K562 treated with DMSO at 1 percent for 12 hours (cell line): Measurements from ENCODE around the gene INTS11. TPM values are rescaled to one million over a fixed set of nuclear protein-coding genes. Genes with fewer than 3 reads are reported as not detected.

Experiments used
- total RNA-seq: library from RNA; unstranded; fragments of 300-600 nt; gene quantifications from 2 replicates; pipeline ENCODE4 v1.2.3, GENCODE V29; 2022; ENCODE audit not compliant: insufficient read depth

INTS11 gene
- total RNA-seq: 176 and 179 TPM in 2 replicates

DNA sequence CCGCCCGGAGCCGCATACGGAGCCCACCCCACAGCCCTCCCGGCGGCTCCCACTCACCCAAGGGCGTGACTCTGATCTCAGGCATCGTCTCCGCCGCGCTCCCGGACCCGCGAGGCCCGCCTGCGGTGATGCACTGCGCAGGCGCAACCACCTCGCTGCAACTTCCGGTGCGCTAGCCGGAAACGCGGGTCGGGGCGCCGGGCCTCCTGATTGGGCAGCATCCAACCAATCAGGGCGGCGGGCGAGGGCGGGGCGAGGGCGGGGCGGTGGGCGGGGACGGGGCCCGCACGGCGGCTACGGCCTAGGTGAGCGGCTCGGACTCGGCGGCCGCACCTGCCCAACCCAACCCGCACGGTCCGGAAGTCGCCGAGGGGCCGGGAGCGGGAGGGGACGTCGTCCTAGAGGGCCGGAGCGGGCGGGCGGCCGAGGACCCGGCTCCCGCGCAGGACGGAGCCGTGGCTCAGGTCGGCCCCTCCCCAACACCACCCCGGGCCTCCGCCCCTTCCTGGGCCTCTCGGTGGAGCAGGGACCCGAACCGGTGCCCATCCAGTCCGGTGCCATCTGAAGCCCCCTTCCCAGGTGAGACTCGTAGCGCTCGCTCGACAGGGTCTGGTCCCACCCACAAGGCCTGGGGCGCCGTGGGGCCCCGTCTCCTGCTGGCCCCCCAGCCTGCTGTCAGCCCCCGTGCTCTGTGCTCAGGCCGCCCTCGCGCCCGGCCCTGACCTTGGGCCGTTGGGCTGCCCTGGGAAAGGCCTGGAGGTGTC lies at the start of gene INTS11, which contains the start of gene CPTP:
INTS11 (minus strand) TSS at position 137 of the 764 bp plus-strand sequence; CDS start at position 85, 52 bp downstream.
CPTP (plus strand) TSS at position 279 of the 764 bp plus-strand sequence. CDS start 2,109 bp downstream, outside the sequence.

DNA sequence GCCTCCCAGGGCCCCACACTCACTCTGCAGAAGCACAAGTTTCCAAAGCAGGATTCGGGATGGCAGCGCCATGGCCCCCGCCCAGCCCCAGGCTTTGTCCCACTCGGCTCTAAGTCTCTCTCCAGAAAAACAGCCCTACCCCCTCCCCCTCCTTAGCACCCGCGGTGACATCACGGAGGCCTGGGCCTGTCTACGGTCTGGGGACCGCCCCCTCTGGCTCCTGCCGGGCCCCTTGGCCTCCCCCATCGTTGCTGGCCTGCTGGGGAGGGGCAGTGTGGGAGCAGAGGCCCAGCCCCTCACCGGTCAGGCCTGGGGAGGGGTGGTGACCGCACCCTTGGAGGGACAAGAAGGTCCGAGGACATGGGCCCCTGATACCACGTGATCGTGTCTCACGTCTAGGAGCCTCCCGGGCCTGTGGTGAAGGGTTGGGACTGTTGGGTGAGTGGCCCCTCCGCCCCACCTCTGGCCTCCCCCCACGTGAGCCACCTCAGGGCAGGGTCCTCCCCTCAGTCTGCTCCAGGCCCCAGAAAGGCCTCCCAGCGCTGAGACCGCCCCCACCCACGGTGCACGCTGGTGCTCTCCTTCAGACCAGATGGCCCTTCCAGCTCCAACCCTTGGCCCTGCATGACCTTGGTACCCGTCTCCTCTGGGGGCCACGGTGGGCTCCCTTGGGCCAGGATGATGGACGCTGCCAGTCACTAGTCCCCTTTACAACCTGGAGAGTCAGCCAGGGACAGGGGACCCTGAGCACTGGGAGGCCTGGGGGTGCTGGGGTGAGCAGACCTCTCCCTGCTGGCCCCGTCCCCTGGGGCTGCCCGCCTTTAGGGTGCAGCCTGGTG lies 34.2 kb upstream of the INTS11 start, which contains the start of gene MXRA8:
MXRA8 (minus strand) TSS at position 123 of the 839 bp plus-strand sequence; CDS start at position 72, 51 bp downstream.

DNA sequence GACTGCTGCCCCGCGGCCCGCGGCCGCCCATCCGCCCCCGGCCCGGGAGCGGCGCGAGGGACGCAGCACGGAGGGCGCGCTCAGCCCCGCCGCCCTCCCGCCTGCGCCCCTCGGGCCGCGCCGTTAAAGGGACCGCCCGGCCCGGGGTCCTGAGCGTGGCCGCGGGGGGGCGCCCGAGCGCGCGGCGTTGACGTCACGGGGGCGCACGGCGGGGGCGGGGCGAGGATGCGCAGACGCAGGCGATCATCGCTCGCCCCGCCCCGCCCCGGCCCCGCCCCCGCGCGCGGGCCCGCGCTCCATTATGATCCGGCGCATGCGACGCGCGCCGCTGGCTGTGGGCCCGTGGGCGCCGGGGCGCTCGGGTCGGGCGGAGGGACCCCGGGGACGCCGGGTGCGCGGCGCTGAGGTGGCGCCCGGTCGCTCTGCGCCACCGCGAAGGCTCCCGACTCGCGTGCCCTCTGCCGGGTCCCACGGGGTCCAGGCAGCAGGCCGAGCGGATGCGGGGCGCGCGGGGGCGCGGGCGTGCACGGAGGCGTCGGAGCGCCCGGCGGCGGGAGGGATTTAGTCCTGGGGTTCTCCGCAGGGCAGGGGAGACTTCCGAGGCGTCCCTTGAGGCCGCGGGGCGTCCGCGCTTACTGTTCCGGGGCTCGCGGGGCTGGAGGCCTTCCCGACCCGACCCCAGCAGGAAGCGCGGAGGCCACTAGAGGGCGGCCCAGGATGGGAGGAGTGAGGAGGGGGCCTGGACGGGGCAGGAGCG lies 25.0 kb upstream of the INTS11 start, which contains the start of gene DVL1:
DVL1 (minus strand) TSS at position 163 of the 757 bp plus-strand sequence. CDS start 353 bp downstream, outside the sequence.

GRCh38 chr1:1331068-1331965 lies 6.9 kb upstream of the INTS11 start, which contains the start of gene TAS1R3:
Gene TAS1R3 (plus strand): TSS chr1:1331280. CDS start chr1:1331346, 66 bp downstream.

GRCh38 chr1:1307923-1308755 lies 16.3 kb downstream of the INTS11 start, which contains the start of the genes ACAP3 and PUSL1:
Gene ACAP3 (minus strand): TSS chr1:1307930. CDS start chr1:1307815, 115 bp downstream.
Gene PUSL1 (plus strand): TSS chr1:1308597. CDS start chr1:1308644, 47 bp downstream.

DNA sequence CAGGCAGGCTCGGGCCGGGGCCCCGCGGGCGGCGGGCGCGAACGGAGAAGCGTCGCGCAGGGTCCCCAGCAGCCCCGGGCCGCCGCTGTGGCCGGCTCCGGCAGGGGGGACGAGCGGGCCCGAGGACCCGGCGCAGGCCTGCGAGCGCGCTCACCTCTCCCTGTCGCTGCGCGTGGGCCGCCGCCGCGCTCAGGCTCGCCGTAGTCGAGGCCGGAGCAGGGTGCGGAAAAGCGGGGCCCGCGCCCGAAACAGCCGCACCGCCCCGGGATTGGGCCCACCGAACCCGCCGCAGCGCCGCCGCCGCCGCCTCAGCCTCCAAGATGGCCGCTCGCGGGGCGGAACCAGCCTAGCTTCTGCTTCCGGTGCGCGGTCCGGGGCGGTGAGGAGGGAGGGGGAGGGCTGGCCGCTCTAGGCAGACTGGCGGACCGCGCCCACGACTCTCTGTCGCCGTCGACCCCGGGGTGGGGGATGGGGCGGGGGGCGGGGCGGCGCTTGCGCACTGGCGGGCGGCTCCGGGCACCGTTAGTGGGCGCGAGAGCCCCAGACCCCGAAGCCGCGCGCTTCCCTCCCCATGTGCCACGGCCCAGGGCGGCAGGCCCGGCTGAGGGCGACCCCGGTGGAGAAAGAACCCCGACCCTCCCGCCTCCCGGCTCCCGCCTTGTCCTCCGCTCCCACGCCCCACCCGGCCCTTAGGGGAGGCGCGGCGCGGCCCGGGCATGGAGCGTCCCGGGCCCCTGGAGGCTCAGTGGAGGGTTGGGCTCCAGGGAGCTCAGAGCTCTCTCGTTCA lies 50.8 kb downstream of the INTS11 start, which contains the start of gene UBE2J2:
UBE2J2 (minus strand) TSS at position 343 of the 787 bp plus-strand sequence. CDS start 5,862 bp downstream, outside the sequence.

Other genes with a start within 250 kb of the INTS11 start
- gene C1orf159, start 208.6 kb downstream of the INTS11 start, total RNA-seq: 18.6 and 20.1 TPM in 2 replicates
- gene TTLL10, start 150.8 kb downstream of the INTS11 start, total RNA-seq: not detected in 2 replicates
- gene TNFRSF18, start 118.1 kb downstream of the INTS11 start, total RNA-seq: not detected in 2 replicates
- gene TNFRSF4, start 110.5 kb downstream of the INTS11 start, total RNA-seq: not detected in 2 replicates
- gene SDF4, start 92.7 kb downstream of the INTS11 start, total RNA-seq: 225 and 241 TPM in 2 replicates
- 10.9 and 12.4 TPM in 2 replicates for gene B3GALT6, start 92.4 kb downstream of the INTS11 start, total RNA-seq
- gene C1QTNF12, start 77.9 kb downstream of the INTS11 start, total RNA-seq: 1.5 TPM in 1 of 2 replicates, not detected in the other
- gene UBE2J2, start 50.8 kb downstream of the INTS11 start, total RNA-seq: 113 and 137 TPM in 2 replicates
- gene SCNN1D, start 44.2 kb downstream of the INTS11 start, total RNA-seq: 1.6 and 1.8 TPM in 2 replicates
- 32.4 and 42.0 TPM in 2 replicates for gene ACAP3, start 16.7 kb downstream of the INTS11 start, total RNA-seq
- gene PUSL1, start 16.1 kb downstream of the INTS11 start, total RNA-seq: 55.4 and 63.1 TPM in 2 replicates
- 25.3 and 37.2 TPM in 2 replicates for gene CPTP, start 142 bp upstream of the INTS11 start, total RNA-seq
- gene TAS1R3, start 6.6 kb upstream of the INTS11 start, total RNA-seq: 0.51 and 0.98 TPM in 2 replicates
- gene DVL1, start 24.8 kb upstream of the INTS11 start, total RNA-seq: 71.5 and 80.2 TPM in 2 replicates
- gene MXRA8, start 33.9 kb upstream of the INTS11 start, total RNA-seq: 9.5 and 9.6 TPM in 2 replicates
- gene AURKAIP1, start 50.5 kb upstream of the INTS11 start, total RNA-seq: 226 and 364 TPM in 2 replicates
- gene CCNL2, start 74.7 kb upstream of the INTS11 start, total RNA-seq: 73.7 and 213 TPM in 2 replicates
- 103 and 150 TPM in 2 replicates for gene MRPL20, start 82.6 kb upstream of the INTS11 start, total RNA-seq
- not detected in 2 replicates for gene ANKRD65, start 96.6 kb upstream of the INTS11 start, total RNA-seq
- gene VWA1, start 111.0 kb upstream of the INTS11 start, total RNA-seq: 12.1 and 22.7 TPM in 2 replicates
- gene ATAD3C, start 125.0 kb upstream of the INTS11 start, total RNA-seq: not detected in 2 replicates
- gene ATAD3B, start 147.1 kb upstream of the INTS11 start, total RNA-seq: 19.0 and 23.1 TPM in 2 replicates
- gene ATAD3A, start 187.5 kb upstream of the INTS11 start, total RNA-seq: 71.8 and 72.2 TPM in 2 replicates
- gene TMEM240, start 216.0 kb upstream of the INTS11 start, total RNA-seq: 1.6 and 1.7 TPM in 2 replicates